GM12875 (cell line): ENCODE measurements around the gene ZNF20.

Experiments used
- H3K4me3 ChIP-seq: one replicate; pipeline ENCODE4 v1.5.1; 2011; ENCODE audit warnings: low read depth, low read length, control low read depth
- TF ChIP-seq, protein P1 (sequence below): IDR thresholded peaks from 2 replicates; pipeline ENCODE4 v1.5.1; 2011; ENCODE audit warnings: low read depth, mild to moderate bottlenecking, control low read depth, inconsistent platforms, low read length, moderate library complexity, borderline replicate concordance; ENCODE audit not compliant: insufficient read depth

The ZNF20 gene

DNA sequence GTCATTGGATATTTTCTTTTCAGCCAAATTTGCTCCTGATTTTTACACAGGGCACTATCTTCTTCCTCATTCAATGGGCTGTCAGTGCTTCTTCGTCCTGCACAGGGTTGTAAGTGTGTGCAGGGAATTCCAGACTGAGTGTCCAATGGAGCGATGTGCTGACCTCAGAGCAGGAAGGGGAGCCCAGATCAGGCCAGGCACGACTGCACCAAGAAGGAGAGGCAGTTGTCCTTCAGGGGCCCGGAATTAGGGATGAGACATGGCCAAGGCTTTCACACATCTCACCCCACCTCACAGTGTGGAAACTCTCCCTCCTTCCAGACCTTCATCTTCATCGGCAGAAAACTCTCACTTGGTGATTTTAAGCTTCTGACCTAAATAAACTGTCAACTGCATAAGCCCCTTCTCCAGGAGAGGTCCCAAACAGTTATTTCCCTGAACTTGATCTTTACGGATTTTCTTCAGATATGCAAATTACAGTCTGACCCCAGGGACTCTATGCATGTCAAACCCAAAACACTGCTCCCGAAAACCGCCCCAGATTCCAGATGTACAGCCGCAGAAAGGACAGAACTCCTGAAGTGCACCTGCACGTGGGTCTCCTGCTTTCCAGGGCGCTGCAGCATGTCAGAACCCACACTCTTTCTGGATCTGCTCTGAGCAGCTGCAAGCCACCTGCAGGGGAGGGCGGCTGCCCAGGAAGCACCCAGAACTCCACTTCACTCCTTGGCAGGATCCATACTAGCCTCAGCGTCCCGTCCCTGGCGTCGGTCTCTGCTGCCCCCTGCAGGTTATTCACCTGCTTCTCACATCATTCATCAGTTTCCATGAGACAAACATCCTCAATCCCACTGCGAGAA is 625 bp upstream of the ZNF20 start:
- H3K4me3 ChIP-seq: peak overlapping the region; percentile 74
- TF ChIP-seq, protein P1, sequence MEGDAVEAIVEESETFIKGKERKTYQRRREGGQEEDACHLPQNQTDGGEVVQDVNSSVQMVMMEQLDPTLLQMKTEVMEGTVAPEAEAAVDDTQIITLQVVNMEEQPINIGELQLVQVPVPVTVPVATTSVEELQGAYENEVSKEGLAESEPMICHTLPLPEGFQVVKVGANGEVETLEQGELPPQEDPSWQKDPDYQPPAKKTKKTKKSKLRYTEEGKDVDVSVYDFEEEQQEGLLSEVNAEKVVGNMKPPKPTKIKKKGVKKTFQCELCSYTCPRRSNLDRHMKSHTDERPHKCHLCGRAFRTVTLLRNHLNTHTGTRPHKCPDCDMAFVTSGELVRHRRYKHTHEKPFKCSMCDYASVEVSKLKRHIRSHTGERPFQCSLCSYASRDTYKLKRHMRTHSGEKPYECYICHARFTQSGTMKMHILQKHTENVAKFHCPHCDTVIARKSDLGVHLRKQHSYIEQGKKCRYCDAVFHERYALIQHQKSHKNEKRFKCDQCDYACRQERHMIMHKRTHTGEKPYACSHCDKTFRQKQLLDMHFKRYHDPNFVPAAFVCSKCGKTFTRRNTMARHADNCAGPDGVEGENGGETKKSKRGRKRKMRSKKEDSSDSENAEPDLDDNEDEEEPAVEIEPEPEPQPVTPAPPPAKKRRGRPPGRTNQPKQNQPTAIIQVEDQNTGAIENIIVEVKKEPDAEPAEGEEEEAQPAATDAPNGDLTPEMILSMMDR: peak; percentile 85

DNA sequence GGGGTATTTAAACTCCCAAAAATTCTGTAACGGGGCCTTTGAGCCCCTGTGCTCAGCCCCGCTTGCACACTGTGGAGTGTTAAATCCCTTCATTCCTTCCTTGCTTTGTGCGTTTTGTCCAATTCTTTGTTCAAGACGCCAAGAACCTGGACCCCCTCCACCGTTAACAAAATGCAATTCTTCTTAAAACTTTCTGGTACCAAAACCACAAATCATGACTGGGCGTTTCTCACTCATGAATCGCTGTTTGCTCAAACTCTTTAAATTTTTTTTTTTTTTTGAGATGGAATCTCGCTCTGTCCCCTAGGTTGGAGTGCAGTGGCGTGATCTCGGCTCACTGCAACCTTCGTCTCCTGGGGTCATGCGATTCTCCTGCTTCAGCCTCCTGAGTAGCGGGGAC is 881 bp downstream of the ZNF20 start:
- peak overlapping the region; percentile 74 for H3K4me3 ChIP-seq
- TF ChIP-seq, protein P1: no peak

DNA sequence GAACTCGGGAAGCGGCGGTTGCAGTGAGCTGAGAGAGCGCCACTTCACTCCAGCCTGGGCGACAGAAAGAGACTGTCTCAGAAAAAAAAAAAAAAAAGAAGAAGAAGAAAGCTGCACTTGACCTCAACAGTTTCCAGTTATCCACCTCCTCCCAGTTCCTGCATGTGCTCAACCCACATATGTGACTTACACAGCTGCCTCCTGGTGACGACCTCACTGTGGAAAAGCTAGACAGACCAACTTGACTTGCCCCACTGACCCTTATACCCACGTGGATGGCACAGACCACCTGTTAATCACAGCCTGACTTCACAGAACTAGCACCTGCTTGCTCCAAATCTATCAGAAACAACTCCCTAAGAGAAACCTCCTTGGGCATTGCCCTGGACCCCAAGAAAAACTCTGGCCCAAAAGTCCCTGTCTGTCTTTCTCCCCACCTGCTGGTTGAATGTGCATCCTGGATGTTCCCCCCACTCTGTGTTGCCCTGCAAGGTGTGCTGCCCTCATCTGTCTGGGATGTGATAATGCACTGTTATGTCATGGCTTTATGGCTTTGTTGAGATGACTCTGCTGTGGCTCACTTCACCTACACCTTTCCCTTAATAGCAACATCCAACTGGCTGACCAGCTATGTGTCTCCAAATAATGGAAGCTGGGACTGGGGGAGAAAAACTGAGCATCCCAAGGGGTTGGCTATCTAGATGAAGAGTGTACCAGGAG is 2.8 kb downstream of the ZNF20 start:
- H3K4me3 ChIP-seq: no peak overlapping the region

DNA sequence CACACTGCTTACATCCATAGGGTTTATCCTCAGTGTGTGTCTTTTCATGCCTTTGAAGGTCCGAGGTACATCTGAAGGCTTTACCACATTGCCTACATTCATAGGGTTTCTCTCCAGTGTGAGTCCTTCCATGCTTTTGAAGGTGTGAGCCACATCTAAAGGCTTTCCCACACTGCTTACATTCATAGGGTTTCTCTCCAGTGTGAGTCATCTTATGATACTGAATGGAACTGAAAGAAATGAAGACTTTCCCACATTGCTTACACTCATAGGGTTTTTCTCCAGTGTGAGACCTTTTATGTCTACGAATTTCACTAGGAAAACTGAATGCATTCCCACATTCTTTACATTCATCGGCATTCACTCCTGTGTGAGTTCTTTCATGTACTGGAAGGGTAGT is 7.1 kb downstream of the ZNF20 start:
- H3K4me3 ChIP-seq: no peak overlapping the region
- TF ChIP-seq, protein P1: no peak

More for the DNA sequence above, 2.8 kb downstream of the ZNF20 start:
- TF ChIP-seq, protein P1: peak; percentile 38; the same call in 1 of the 2 replicates

DNA sequence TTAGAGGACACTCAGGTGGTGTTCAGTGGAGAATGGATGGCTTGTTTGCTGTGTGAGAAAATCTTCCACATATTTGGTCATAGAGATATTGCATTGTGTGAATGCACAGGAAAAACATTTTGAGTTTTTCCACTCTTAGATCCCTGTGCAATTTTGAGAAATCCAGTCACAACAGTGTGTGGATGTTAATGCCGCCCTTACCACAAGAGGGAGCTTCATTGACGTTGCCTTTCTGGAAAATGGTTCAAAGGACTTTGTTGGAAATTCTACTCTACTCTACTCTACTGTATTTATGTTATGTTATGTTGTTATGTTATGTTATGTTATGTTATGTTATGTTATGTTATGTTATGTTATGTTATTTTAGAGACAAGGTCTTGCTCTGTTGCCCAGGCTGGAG is 13.4 kb downstream of the ZNF20 start:
- H3K4me3 ChIP-seq: no peak overlapping the region
- TF ChIP-seq, protein P1: peak; percentile 21; the same call in 1 of the 2 replicates

DNA sequence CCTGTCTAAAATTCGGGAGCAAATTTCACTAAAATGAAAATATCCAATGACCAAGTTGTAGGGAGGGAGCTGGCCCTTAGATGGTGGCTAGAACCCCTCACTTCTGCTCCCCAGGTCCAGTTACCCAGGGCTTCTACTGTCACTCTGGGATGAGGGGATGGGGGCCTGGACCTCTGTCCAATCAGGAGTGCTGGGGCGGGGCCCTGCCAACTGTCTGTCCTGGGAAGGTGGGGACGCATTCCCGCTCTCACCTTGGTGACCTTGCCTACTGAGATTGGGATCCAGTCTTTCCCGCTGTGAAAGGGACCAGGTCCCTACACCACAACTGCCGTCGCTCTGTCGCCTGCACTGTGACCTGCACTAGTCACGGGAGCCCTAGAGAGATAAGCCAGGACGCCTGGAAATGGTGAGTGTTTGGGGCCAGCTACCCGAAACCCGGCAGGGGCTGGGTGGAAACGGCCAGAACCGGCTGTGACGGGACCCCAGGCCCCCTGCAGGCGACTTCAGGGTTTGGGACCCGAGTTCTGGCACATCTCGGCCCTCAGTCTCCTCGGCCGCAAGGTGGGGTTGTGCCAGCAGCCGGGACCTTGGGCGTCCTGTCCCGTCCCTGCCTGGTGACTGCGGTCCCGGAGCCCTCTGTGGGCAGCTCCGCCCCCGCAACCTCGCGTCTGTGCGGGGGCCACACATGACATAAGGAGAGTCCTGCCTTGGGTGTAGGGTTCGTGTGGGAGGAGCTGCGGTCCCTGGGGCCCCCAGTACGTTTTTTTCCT is 22.8 kb downstream of the ZNF20 start:
- H3K4me3 ChIP-seq: no peak overlapping the region
- TF ChIP-seq, protein P1: no peak
